Muscle layer of colon (tissue), 2 donors: Measurements from ENCODE around the gene SPATA1.

ENCODE experiments used
- H3K27ac ChIP-seq: one replicate; pipeline ENCODE4 v1.7.0; 2013; ENCODE audit warnings: low read depth, mild to moderate bottlenecking, low read length, moderate library complexity
- H3K27me3 ChIP-seq, 2 donors: one replicate each; pipeline ENCODE4 v1.7.0; 2013; ENCODE audit warnings: low read length in 2 of 2, mild to moderate bottlenecking in 2 of 2; ENCODE audit not compliant: insufficient read depth in 2 of 2, control insufficient read depth in 1 of 2
- H3K36me3 ChIP-seq: one replicate; pipeline ENCODE4 v1.7.0; 2013; ENCODE audit warnings: mild to moderate bottlenecking, low read length; ENCODE audit not compliant: insufficient read depth
- H3K4me1 ChIP-seq: one replicate; pipeline ENCODE4 v1.7.0; 2013; ENCODE audit warnings: mild to moderate bottlenecking, low read length; ENCODE audit not compliant: insufficient read depth
- H3K4me3 ChIP-seq, 2 donors: one replicate each; pipeline ENCODE4 v1.7.0; 2013; ENCODE audit warnings: low read length in 2 of 2, low read depth in 1 of 2, mild to moderate bottlenecking in 1 of 2, moderate library complexity in 1 of 2
- H3K9ac ChIP-seq: one replicate; pipeline ENCODE4 v1.7.0; 2013; ENCODE audit warnings: low read length
- H3K9me3 ChIP-seq: one replicate; pipeline ENCODE4 v1.7.0; 2013; ENCODE audit warnings: mild to moderate bottlenecking, low read length
- donor health status: abdominal sarcoma.
- donor health status: Adenocarcinoma of cecum.

SPATA1 gene

GRCh38 chr1:84510668-84511067 lies 4.5 kb downstream of the SPATA1 start:
- H3K4me3 ChIP-seq = no peak overlapping the region
- H3K9me3 ChIP-seq = no peaks in the 10 kb centered on the region
- no peaks in the 10 kb centered on the region for H3K4me1 ChIP-seq
- H3K36me3 ChIP-seq = no peaks in the 10 kb centered on the region
- no peak overlapping the region for H3K27ac ChIP-seq
- no peaks in the 10 kb centered on the region for H3K27me3 ChIP-seq
- no peak overlapping the region for H3K9ac ChIP-seq

- Histone ChIP-seq H3K27me3 (no peaks in the 10 kb centered on the region), H3K36me3 (no peaks in the 10 kb centered on the region), H3K9me3 (no peaks in the 10 kb centered on the region), H3K4me3 (no peak overlapping the region), H3K9ac (no peak overlapping the region), H3K27ac (no peak overlapping the region), H3K4me1 (no peaks in the 10 kb centered on the region)
These were observed 18.4 kb downstream of the SPATA1 start for GRCh38 chr1:84524590-84524989.

GRCh38 chr1:84525779-84526178 lies 19.6 kb downstream of the SPATA1 start:
- Histone ChIP-seq H3K9me3 (no peaks in the 10 kb centered on the region), H3K27ac (no peak overlapping the region), H3K27me3 (no peaks in the 10 kb centered on the region), H3K36me3 (no peaks in the 10 kb centered on the region), H3K4me3 (no peak overlapping the region), H3K4me1 (no peaks in the 10 kb centered on the region), H3K9ac (no peak overlapping the region)

- H3K4me3 ChIP-seq = no peak overlapping the region
- no peaks in the 10 kb centered on the region for H3K27me3 ChIP-seq
- H3K9ac ChIP-seq = no peak overlapping the region
- peaks cover 5% of the 10 kb centered on the region for H3K4me1 ChIP-seq
- H3K27ac ChIP-seq = no peak overlapping the region
- peaks cover 6% of the 10 kb centered on the region for H3K36me3 ChIP-seq
- no peaks in the 10 kb centered on the region for H3K9me3 ChIP-seq
These were observed 32.4 kb downstream of the SPATA1 start for GRCh38 chr1:84538599-84538998.

GRCh38 chr1:84539972-84540371 lies 33.8 kb downstream of the SPATA1 start:
- Histone ChIP-seq H3K36me3 (peaks cover 6% of the 10 kb centered on the region), H3K27me3 (no peaks in the 10 kb centered on the region), H3K27ac (no peak overlapping the region), H3K9me3 (no peaks in the 10 kb centered on the region), H3K9ac (no peak overlapping the region), H3K4me3 (no peak overlapping the region), H3K4me1 (peaks cover 5% of the 10 kb centered on the region)

- no peak overlapping the region for H3K4me3 ChIP-seq
- no peak overlapping the region for H3K27ac ChIP-seq
- no peak overlapping the region for H3K9ac ChIP-seq
- peaks cover 6% of the 10 kb centered on the region for H3K36me3 ChIP-seq
- no peaks in the 10 kb centered on the region for H3K9me3 ChIP-seq
- peaks cover 5% of the 10 kb centered on the region for H3K4me1 ChIP-seq
- no peaks in the 10 kb centered on the region for H3K27me3 ChIP-seq
These were observed 34.6 kb downstream of the SPATA1 start for GRCh38 chr1:84540759-84541158.

- Histone ChIP-seq H3K27me3 (no peaks in the 10 kb centered on the region), H3K9me3 (no peaks in the 10 kb centered on the region), H3K4me1 (peaks cover 5% of the 10 kb centered on the region), H3K9ac (no peak overlapping the region), H3K36me3 (peaks cover 6% of the 10 kb centered on the region), H3K27ac (no peak overlapping the region), H3K4me3 (no peak overlapping the region)
These were observed 35.5 kb downstream of the SPATA1 start for GRCh38 chr1:84541679-84542078.

GRCh38 chr1:84550826-84551225 lies 44.6 kb downstream of the SPATA1 start:
- H3K9me3 ChIP-seq = no peaks in the 10 kb centered on the region
- no peak overlapping the region for H3K9ac ChIP-seq
- no peak overlapping the region for H3K27ac ChIP-seq
- no peaks in the 10 kb centered on the region for H3K27me3 ChIP-seq
- no peak overlapping the region for H3K4me3 ChIP-seq
- H3K36me3 ChIP-seq = peaks cover 5% of the 10 kb centered on the region
- no peaks in the 10 kb centered on the region for H3K4me1 ChIP-seq

- Histone ChIP-seq H3K9me3 (no peaks in the 10 kb centered on the region), H3K27me3 (no peaks in the 10 kb centered on the region), H3K36me3 (peaks cover 17% of the 10 kb centered on the region), H3K4me1 (peaks cover 12% of the 10 kb centered on the region), H3K4me3 (no peak overlapping the region), H3K9ac (no peak overlapping the region), H3K27ac (no peak overlapping the region)
These were observed 63.0 kb downstream of the SPATA1 start for GRCh38 chr1:84569216-84569615.

- Histone ChIP-seq H3K27ac (no peak overlapping the region), H3K9ac (no peak overlapping the region), H3K4me3 (no peak overlapping the region), H3K27me3 (no peaks in the 10 kb centered on the region), H3K9me3 (no peaks in the 10 kb centered on the region), H3K36me3 (peaks cover 17% of the 10 kb centered on the region), H3K4me1 (peaks cover 12% of the 10 kb centered on the region)
These were observed 64.4 kb downstream of the SPATA1 start for GRCh38 chr1:84570436-84571149.

GRCh38 chr1:84571150-84571535 lies 65.0 kb downstream of the SPATA1 start:
- Histone ChIP-seq H3K9ac (no peak overlapping the region), H3K27ac (no peak overlapping the region), H3K36me3 (peaks cover 17% of the 10 kb centered on the region), H3K4me3 (no peak overlapping the region), H3K9me3 (no peaks in the 10 kb centered on the region), H3K27me3 (no peaks in the 10 kb centered on the region), H3K4me1 (peaks cover 12% of the 10 kb centered on the region)

- Histone ChIP-seq H3K9ac (peak overlapping the region; percentile 99), H3K27ac (peak overlapping the region; percentile 88), H3K4me3 (peak overlapping the region; percentile 59 to 65), H3K36me3 (peaks cover 16% of the 10 kb centered on the region), H3K4me1 (peaks cover 12% of the 10 kb centered on the region), H3K9me3 (no peaks in the 10 kb centered on the region), H3K27me3 (no peaks in the 10 kb centered on the region)
These were observed 67.3 kb downstream of the SPATA1 start for GRCh38 chr1:84573481-84573966.
